ENCODE measurements around the gene C1orf167.

The C1orf167 gene

GRCh38 chr1:11781297-11781696 is 19.3 kb downstream of the C1orf167 start:
- no peak overlapping the region for H3K4me3 ChIP-seq
- no peak overlapping the region for H3K27ac ChIP-seq

- no peak overlapping the region for H3K4me3 ChIP-seq
- H3K27ac ChIP-seq = no peak overlapping the region
Observed at GRCh38 chr1:11782127-11782708, 20.2 kb downstream of the C1orf167 start.

DNA sequence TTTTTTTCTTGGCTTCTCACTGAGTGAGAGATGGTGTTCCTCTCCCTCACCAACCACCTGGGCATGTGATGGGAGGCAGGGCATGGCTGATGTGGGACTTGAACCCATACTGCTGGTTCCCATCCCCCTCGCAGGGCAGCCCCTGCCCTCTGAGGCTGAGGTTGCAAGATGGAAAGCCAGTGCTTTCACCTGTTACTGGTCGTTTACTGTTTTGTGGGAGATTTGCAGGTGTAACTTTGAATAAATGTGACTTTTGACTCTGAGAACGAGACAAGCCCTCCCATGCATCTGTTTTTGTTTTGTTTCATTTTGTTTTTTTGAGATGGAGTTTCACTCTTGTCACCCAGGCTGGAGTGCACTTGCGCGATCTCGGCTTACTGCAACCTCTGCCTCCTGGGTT is 21.6 kb downstream of the C1orf167 start:
- H3K4me3 ChIP-seq = no peak overlapping the region
- H3K27ac ChIP-seq = no peak overlapping the region

DNA sequence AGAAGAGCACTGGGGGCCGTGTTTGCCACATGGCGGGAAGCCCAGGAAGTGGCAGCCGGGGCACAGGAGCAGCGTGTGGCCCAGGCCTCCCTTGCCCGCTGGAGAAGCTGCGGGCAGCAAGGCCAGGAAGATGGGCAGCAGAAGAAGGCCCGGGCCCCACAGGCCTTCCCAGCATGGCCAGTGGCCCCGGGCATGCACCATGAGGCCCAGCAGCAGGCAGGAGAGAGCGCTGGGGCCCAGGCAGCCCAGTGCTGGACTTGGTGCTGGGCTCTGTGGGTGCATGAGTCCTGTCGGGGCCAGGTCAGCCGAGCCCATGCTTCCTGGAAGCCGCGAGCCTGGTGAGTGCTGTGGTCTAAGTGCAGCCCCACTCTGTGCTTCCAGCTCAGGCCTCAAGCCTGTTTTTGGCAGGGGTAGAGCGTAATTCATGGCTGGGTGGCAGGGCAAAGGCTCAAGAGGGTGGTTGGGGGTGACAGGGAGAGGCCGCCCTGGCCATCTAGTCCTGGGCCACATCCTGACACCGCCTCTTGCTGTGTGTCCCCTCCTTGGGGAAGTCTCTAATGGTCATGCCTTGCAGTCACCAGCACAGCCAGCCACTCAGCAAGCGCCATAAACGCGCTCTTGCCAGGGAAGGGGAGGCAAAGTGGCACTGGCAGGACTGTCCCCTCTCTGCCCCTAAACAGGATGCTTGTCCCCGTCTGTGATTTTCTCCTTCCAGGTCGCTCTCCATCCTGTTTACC is 22.4 kb downstream of the C1orf167 start:
- H3K4me3 ChIP-seq = peak overlapping the region in 2 of 7 experiments; percentile 14 to 24
- H3K27ac ChIP-seq = peak overlapping the region in 9 of 21 experiments; percentile 0 to 59 (median 31)

DNA sequence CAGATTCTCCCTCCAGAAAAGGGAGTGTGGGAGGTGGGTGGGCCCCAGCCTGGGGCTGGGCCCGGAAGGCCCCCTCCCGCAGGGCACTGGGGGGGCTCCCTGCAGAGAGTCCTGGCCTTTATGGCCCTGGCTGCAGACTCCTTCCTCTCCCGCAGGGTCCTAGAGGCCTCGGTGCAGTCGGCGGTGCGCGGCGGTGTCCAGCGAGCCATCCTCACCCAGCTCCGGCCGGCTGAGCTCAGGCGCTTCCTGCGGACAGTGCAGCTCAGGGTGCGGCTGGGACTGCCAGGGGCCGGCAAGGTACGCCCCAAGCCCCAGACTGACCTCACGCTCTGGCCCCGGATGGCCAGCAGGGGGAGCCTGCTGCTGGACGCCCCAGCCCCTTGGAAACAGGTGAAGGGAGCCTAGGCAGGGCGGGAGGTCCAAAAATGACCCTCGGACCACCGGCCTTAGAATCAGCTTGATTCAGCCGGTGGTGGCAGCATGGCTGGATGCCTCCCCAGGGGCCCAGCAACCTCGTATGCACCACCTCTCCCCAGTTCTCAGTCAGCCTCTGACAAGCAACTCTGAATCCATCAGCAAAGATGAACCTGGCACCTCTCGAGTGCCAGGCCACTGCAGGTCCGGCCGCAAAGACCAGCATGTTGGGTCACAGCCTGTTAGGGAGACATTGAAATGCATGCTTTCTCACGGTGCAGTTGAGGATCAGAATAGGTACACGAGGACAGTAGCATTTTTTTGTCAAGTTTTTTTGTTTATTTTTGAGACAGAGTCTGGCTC is 23.2 kb downstream of the C1orf167 start:
- peak overlapping the region in 9 of 21 experiments; percentile 0 to 59 (median 31) for H3K27ac ChIP-seq
- peak overlapping the region in 5 of 7 experiments; percentile 5 to 24 (median 12) for H3K4me3 ChIP-seq

DNA sequence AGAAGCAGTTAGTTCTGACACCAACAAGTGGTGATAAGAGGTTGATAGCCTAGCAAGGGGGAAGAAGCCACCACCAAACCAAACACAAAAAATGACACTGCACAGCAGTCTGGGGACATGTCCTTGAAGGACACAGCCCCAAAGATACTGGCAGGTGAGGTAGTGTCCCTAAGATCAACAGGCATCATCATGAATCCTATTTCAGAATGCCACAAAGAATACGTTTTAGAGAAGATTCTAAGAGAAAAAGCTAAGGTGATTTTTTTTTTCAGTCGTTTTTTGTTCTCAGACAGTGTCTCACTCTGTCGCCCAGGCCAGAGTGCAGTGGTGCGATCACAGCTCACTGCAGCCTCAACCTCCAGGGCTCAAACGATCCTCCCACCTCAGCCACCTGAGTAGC is 24.2 kb downstream of the C1orf167 start:
- peak overlapping the region in 3 of 21 experiments; percentile 92 to 95 (median 94) for H3K27ac ChIP-seq
- H3K4me3 ChIP-seq = no peak overlapping the region

GRCh38 chr1:11787251-11787803 is 25.3 kb downstream of the C1orf167 start:
- peak overlapping the region in 13 of 21 experiments; percentile 3 to 98 (median 91) for H3K27ac ChIP-seq
- no peak overlapping the region for H3K4me3 ChIP-seq

- no peak overlapping the region for H3K4me3 ChIP-seq
- peak overlapping the region in 16 of 21 experiments; percentile 3 to 98 (median 88) for H3K27ac ChIP-seq
Observed at GRCh38 chr1:11787804-11788436, 25.9 kb downstream of the C1orf167 start.

- H3K4me3 ChIP-seq = no peak overlapping the region
- H3K27ac ChIP-seq = peak overlapping the region in 17 of 21 experiments; percentile 9 to 98 (median 88)
Observed at GRCh38 chr1:11788549-11789053, 26.6 kb downstream of the C1orf167 start.

DNA sequence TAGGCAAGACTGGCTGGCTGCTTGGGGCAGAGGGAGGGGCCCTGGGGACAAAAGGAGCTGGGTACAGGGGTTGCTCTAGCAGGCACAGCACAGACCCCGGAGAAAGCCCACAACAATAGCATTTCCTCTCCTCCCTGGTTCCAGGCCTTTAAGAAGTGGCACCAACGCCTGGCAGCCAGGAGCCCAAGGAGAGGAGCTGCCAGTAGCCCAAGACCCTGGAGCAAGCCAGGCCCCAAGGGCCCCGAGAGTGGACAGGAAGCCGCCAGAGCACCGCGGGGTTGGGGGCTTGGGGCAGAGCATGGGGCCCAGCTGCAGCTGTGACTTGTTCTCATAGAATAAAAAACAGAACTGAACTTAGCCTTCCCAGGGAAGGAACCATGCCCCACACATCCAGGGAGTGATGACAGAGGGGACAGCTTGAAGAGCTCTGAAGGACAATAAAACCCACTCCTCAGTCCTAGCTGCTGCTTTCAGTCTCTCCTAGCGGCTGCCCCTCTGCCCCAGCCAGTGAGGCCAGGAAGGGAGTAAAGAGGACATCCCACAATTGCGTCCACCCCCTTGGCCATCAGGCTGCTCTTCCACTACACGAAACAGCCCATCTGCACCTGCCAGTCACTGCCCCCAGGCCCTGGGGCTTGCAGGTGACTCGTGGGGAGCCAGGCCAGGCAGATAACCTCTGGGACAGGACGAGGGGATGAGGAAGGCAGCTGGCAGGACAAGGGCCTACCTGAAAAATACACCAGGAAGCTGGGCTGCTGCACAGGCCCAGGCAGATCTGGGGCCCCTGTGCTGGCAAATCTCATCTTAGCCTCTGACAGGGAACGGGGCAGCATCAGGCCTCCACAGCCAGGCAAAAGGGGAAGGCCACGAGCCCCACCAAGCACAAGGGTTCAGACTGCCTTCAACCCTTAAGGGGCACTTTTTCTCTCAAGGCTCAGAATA is 27.4 kb downstream of the C1orf167 start:
- Histone ChIP-seq H3K4me3 (no peak overlapping the region), H3K27ac (peak overlapping the region in 19 of 21 experiments; percentile 49 to 98 (median 88))

- H3K4me3 ChIP-seq = no peak overlapping the region
- peak overlapping the region; percentile 6 to 98 (median 87) for H3K27ac ChIP-seq
Observed at GRCh38 chr1:11790101-11790879, 28.3 kb downstream of the C1orf167 start.

GRCh38 chr1:11790880-11791715 is 29.1 kb downstream of the C1orf167 start:
- peak overlapping the region; percentile 25 to 98 (median 87) for H3K27ac ChIP-seq
- no peak overlapping the region for H3K4me3 ChIP-seq

- no peak overlapping the region for H3K4me3 ChIP-seq
- H3K27ac ChIP-seq = peak overlapping the region in 19 of 21 experiments; percentile 32 to 98 (median 87)
Observed at GRCh38 chr1:11792106-11792505, 30.1 kb downstream of the C1orf167 start.

GRCh38 chr1:11793819-11794218 is 31.8 kb downstream of the C1orf167 start:
- Histone ChIP-seq H3K27ac (peak overlapping the region in 5 of 21 experiments; percentile 14 to 92 (median 86)), H3K4me3 (no peak overlapping the region)

DNA sequence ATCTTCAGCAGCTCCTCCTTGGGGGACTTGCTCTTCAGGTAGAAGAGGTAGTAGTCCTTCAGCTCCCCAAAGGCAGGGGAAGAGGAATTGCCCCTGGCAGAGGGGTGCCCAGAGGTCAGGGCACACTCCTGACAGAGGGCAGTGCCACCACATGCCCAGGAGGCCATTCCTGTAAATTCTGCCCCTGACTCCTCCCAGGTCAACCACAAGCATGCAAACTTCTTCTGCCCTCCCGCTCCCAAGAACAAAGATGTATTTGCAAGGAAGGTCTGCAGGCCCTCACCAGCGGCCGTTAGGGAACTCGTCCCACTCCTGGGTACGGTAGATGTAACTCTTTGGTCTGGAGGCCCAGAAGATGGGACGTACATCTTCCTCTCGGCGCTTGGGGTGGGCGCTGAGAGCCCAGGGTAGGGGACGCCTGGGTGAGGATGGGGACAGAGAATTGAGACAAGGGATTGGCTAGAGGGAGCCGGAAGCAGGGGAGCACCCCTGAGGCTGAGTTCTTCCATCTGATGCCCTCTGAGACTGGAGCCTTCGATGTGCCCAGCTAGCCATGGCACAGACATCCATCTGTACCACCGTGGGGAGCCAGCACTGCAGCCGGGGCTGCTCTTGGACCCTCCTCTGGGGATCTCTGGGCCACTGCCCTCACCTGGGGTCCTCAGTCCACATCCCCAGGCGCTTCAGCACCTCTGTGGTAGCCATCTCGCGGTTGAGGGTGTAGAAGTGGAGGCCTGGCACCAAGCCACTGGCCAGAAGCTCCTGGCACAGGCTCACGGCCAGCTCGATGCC is 32.6 kb downstream of the C1orf167 start:
- Histone ChIP-seq H3K27ac (peak overlapping the region in 5 of 21 experiments; percentile 14 to 90 (median 51)), H3K4me3 (no peak overlapping the region)

All from skin epidermis (tissue), 12 donors.